GM21723 (cell line): ENCODE data around the gene SLC25A47.
"Not testable (repeated sequence)": the region's sequence is repeated elsewhere in the genome, so short reads cannot be mapped to it uniquely, and the experiment has no call there.

Source experiments
- ATAC-seq: cut with Tn5 transposase; IDR thresholded peaks from one replicate; pipeline ENCODE4 v1.9.1; 2021; ENCODE audit warnings: mild to moderate bottlenecking, moderate library complexity; ENCODE audit not compliant: unreplicated experiment

SLC25A47 gene

DNA sequence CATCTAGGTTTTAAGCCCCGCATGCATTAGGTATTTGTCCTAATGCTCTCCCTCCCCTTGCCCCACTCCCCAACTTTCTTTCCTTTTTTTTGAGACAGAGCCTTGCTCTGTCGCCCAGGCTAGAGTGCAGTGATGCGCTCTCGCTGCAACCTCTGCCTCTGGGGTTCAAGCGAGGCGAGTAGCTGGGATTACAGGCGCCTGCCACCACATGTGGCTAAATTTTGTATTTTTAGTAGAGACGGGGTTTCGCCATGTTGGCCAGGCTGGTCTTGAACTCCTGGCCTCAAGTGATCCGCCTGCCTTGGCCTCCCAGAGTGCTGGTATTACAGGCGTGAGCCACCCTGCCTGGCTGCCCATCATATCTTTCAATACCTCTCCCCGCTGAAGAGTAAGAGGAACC, 19.7 kb downstream of the SLC25A47 start:
- ATAC-seq, result not testable (repeated sequence)

DNA sequence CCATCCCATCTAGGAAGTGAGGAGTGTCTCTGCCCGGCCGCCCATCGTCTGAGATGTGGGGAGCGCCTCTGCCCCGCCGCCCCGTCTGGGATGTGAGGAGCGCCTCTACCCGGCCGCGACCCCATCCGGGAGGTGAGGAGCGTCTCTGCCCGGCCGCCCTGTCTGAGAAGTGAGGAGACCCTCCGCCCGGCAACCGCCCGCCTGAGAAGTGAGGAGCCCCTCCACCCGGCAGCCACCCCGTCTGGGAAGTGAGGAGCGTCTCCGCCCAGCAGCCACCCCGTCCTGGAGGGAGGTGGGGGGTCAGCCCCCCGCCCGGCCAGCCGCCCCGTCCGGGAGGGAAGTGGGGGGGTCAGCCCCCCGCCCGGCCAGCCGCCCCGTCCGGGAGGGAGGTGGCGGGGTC, 21.5 kb downstream of the SLC25A47 start:
- not testable (repeated sequence) for ATAC-seq

DNA sequence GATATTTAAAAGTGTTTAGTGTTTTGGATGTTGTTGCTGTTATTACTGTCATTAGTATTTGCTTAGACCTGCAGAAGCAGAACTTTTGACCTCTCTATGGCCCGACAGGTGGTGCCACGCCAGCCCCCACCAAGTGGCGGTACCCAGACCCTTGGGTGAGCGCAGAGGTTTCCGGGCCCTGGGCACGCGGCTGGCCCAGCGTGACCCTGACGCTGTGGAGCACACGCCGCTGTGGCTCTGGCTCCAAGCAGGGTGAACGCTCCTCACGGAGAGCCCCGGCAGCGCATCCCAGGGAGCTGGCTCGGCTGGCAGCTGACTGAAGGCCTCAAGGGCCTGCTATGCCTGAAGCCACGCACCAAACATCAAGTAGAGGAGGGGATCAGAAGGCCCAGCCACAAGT, 22.6 kb downstream of the SLC25A47 start:
- no peak for ATAC-seq

DNA sequence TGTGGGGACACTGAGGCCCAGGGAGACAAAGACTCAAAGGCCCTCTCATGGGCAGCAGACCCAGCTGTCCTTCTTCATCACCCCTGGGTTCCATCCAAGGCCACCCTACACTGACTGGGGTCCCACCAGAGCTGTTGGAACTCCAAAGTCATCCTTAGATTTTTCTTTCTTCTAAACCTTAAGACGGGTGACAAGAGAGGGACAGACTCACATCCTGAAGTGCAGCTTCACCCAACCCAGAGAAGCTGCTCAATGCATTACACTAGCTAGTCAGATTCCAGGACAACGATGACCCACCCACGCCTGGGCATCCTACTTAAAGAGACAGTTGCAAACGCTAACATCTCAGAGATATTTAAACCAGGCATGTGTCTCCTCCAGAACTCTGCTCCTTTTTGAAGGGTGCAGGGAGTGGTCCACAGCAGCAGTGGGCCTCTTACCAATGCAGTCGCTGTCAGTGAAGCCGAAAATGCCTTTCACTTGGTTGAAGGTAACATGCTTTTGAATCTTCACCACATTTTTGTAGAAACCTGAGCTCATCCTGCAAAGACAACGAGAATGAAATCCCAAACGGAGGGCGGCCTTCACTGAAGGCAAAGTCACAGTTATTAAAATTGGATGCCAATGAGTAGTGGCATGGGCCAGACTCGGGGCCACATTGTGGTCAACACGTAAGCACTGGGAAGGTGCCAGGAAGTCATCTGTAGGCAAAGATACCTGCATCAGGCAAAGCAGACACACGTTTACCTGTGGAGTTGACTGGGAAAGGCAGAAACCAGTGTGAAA, 23.4 kb downstream of the SLC25A47 start:
- ATAC-seq, result no peak

DNA sequence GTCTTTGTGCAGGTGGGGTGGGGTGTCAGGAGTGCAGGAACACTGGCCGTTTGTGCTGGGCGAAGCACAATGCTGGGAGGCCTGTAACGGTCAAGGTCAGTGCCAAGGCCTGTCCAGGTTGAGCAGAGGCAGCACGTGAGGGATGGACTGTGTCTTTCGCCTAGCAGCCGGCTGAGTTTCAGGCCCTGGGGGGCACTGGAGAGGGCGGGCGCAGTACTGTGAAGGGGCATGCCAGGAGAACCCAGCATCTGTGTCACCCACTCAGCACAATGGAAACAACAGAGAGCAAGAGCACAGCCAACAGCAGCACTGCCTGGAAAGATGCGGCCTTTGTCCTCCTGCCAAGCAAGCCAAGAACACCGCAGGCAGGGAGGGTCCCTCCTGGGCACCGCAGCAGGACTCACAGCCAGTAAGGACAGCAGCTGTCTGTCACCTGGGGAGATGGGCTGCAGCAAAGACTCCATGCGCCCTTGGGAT, 25.2 kb downstream of the SLC25A47 start:
- ATAC-seq, result no peak

DNA sequence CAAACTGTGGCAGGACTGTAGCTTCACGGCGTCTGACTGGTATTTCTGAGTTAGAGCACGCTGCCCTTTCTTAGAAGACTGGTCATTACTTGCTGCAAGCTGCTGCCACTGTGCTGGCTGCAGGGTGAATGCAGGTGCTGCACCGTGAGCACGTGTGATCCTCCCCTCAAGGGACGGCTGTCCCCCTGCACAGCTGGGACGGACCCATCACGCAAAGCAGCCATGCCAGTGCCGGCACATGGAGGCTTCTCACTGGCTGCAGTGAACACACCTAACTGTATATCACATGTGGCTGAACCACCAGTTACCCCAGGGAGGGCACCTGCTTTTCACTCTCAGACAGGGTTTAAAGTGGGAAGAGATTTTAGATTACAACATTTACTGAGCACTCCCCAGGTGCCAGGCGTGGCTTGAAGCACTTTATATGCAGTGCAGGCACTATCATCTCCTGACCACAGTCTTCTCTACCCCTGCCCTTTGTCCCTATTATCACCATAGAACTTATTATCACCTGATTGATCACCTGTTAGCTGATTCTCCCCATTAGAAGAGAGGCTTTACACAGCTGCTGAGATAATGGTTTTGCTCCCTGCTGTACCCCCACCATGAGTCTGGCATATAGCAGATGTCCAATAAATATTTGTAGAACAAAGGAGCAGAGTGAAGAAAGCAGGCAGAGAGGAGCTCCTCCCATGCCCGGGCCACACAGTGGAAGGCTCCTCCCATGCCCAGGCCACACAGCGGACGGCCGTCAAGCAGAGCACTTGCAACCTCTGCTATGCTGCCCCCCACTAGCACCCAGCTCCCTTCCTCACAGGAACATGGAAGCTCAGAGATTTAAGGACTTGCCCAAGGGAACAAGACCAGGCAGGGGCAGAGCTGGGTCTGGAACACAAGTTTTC, 25.9 kb downstream of the SLC25A47 start:
- ATAC-seq, result no peak

DNA sequence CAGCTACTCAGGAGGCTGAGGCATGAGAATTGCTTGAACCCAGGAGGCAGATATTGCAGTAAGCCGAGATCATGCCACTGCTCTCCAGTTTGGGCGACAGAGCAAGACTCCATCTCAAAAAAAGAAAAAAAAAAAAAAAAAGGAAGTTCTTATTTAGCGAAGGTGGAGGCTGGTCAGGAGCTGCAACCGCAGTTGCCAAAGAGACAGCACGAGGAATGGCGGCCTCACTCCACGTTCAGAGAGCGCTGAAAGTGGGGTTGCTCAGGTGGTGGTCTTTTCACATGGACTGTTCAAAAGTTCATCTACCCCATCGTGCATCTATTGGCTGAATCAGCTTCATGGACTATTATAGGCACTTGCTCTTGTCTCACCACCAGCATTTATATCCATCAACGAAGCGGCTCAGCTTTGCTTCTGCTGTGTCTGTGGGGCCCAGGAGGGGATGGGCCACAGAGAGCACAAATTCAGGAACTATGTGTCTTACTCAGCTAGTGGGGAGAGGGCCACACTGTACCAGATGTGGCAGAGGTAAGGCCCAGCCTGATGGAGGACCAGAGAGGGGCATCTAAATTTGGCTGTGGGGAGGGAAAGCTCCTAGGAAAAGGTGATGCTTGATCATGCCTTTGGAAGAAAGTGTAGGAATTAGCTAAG, 27.3 kb downstream of the SLC25A47 start:
- ATAC-seq, result no peak

DNA sequence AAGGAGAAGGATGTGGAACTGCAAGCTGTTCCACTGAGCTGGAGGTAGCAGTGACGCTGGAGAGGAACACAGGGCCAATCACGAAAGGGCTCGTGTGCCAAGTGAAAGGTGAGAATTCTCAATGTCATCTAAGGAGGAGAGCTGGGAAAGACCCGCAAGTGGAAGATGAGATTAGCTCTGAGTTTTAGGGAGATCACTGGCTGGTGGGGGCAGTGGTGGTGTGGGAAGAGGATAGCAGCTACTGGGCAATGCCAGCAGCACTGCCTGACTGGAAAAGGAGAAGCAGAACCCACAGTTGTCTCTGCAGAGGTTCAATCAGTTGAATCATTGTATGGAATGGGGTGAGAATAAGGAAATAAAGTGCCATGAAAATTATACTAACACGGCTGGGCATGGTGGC, 27.8 kb downstream of the SLC25A47 start:
- ATAC-seq, result no peak

DNA sequence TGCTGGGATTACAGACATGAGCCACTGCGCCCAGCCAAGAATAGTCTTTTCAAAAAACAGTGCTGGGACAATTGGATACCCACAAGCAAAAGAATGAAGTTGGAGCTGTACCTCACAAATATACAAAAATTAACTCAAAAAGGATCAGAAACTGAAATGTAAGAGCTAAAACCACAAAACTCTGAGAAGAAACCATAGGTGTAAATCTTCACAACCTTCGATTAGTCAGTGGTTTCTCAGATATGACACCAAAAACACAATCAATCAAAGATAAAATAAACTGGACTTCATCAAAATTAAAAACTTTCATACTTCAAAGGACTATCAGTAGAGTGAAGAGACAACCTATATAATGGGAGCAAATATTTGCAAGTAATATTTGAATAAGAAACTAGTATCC, 35.3 kb downstream of the SLC25A47 start:
- no peak for ATAC-seq

DNA sequence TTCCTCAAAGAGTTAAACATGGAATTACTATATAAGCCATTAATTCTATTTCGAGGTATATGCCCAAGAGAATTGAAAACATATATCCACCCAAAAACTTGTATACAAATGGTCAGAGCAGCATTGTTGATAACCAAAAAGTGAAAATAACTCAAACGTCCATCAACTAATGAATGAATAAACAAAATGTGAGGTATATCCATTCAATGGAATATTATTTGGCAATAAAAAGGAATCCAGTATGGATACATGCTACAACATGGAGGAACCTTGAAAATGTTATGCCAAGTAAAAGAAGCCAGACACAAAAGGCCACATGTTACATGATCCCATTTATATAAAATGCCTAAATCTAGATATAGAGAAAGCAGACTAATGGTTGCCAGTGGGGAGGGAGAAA, 36.0 kb downstream of the SLC25A47 start:
- ATAC-seq, result no peak

DNA sequence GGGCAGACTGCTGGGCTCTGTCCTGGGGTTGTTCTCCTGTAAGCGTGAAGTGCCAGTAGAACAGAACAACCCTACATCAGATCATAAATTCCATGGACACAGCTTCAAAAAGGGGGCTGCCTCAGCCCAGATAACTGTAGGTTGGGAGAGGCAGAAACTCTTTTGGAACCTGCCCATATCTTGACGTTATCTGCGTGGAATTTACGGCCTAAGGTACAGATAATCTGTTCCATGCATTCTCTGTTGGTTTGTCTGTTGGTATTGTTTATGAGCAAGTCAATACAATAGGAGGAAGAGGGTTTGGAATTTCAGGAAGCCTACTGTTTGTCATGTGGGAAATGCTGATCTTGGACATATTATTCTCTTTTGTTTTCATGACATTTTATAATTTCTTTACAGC, 36.7 kb downstream of the SLC25A47 start:
- ATAC-seq, result no peak

DNA sequence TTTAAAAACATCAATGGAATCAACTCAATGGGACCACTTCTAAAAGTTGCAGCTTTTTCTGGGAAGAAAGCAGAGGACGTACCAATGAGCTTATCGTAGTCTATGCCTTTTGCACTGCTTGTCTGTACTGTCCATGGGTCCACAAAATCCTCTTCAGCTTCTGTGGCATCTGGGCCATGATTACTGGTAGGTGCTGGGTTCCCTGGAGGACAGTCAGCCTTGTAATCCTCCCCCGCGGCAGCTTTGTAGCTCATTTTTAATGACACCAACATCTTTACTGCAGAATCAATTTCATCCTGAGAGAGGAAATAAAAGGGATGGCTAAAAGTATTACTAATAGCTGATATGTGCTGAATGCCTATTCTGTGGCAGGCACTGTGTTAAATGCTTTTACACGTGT, 38.5 kb downstream of the SLC25A47 start:
- no peak for ATAC-seq

DNA sequence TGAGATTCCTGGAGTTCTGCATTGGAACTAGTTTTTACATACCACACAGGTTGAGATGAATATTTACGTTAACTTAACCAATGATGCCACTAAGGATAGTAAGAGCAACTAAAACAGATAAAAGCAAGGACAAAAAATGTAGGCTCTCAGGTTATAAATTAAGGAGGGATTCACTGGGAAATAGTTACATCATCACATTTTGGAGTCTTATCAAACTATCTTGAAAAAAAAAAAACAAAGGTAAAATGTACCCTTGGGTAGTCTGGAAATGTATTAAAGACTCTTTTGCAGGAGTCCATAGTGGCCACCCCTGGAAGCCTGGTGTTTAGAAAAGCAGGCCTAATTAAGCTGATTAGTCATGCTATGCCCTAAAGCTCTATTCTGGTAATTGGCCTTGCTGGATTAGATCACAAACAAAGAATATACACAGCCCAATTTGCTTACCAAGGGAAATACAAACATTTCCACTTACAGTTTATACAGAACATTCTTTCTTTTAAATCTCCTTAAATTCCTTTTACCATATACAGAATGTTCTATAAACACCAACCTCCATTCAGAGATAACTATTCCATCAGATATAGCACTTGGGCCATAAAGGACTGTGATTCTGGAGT, 39.3 kb downstream of the SLC25A47 start:
- ATAC-seq, result no peak

DNA sequence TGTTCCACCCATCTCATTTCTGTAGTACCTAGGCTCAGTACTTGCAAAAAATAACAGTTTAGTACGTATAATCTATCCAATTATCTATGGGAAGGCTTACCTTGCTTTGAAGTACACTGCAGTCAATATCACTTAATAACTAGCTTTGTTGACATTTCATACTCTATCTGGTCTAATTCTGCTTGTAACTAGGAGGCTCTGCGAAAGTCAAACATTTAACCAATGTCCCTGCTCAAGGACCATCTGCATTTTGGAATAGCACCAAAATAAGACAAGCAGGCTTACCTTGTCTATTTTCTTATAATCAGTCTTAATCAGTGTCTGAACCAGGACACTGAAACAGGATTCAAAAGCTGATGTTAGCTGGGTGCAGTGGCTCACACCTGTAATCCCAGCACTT, 39.9 kb downstream of the SLC25A47 start:
- no peak for ATAC-seq

DNA sequence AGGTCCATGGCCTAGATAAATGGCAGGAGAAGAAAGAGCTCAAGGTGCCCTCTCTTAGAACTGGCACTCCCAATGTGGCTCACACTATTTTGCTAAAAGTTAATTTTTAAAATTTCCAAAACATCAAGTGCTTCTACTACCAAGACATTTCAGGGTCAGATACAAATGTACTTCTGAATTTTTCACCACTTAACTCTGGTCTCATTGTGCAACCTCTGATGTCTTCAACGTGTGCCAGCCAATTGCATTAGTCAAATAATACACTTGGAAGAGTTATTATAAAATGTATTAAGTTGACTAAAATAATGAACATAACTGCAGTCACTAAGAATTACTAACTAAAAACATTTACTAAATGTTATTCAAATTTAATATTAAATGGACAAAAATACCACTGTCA, 41.3 kb downstream of the SLC25A47 start:
- ATAC-seq, result no peak

DNA sequence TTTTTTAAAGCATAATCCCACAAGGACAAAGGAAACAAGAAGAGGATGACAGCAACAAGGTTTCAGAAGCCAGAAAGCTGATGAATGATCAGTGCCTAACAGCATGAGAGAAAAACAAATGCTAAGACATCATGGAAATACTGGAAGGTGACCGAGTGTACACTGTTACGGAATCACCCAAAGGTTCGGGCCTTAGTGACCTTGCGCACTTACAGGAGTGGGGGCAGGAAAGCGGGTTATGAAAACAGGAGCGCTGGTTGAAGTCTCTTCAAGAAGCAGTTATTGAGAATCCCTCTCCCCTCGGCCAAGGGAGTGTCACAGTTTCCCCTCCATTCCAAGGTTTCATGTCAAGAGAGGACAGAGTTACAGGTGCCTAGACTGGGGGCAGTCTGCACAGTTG, 42.6 kb downstream of the SLC25A47 start:
- ATAC-seq, result no peak

DNA sequence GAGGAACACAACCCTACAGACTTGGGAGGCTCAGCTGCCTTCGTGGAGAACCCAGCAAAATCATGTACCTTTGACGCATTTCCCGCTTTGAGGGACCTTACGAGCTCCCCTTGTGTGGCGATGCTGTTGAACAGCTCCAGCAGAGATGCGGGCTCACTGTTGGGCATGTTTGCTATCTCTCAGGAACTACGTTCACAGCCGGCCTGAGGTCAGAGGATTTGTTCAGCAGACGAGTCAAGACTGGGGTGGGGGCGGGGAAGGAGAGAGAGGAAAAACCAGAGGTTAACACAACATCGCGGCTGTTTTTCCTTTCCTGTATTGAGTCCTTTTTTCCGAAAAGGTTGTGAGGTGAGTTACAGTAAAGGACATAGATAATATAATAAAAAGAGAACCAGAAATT, 45.9 kb downstream of the SLC25A47 start:
- no peak for ATAC-seq

DNA sequence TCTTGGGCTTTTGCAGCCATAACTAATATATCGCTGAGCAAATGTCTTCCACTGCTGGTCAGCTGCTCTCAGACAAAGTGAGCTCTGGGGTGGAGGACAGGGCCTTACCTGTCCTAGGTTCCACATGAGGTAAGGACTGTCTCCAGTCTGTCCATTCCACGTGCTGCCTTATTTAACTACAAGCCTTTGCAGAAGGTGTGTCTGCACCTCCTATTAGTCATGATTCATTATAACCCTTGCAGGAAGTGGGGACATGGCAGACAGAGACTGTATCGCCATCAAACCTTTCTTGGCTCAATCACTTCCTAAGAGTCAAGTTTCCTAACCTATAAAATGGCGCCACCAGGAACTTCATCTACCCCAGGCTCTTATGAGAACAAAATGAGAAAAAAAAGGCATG, 46.9 kb downstream of the SLC25A47 start:
- no peak for ATAC-seq

DNA sequence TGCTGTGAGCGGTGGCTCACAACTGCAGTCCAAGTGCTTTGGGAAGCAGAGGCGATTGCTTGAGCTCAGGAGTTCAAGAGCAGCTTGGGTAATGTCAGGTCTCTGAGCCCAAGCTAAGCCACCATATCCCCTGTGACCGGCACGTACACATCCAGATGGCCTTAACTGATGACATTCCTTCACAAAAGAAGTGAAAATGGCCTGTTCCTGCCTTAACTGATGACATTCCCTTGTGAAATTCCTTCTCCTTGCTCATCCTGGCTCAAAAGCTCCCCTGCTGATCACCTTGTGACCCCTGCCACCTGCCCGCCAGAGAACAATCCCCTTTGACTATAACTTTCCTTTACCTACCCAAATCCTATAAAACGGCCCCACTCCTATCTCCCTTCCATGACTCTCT, 48.6 kb downstream of the SLC25A47 start:
- ATAC-seq, result no peak

DNA sequence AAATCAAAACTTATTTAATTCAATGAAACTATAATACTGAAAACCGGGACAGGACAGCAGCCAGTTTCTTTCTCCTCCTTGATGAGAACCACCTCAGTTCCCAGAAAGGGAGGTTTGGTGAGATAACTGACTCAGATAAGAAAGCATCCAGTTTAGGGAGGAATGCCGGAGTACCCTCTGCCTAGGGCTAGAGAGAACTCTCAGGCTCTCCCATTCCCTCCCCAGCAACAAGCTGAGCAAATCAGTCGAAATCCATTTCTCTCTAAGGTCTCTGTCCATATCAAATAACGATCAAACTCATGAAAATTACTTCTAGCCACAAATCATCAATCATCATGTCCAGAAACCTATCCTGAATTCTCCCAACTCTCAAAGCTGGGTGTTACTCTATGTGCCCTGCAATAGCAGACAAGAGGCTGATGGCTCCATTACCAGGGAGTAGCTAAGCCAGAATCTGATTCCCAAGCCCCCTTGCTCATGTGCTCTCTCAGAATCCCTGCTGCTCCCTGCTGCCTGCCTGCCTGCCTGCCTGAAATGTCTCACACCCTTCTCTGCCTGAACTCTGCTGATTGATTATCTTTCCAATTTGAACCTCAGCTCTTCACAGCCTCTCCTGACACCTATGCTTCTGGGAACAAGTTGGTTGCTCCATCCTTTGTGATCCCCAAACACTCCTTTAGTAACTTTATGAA, 49.4 kb downstream of the SLC25A47 start:
- no peak for ATAC-seq

DNA sequence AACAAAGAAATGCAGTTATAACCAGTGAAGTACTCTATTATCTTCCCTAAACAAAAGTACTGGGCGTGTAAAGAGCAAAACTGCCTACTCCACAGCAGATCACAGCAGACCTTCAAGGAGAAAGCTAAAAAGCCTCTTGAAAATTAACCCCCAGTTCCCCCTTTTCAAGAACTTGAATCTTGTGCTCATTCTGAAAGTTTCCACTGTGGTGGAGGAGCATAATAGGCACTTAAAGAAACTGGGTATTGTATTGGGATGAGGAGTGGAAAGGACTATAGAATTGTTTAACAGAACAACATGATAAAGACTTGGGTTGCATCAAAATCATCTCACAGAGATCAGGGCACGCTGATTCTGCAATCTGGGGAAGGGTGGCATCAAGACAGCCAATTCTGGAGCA, 51.1 kb downstream of the SLC25A47 start:
- ATAC-seq, result no peak
